ENCODE measurements around the gene ABCA10.
"Not testable (repeated sequence)": the region's sequence is repeated elsewhere in the genome, so short reads cannot be mapped to it uniquely, and the experiment has no call there.

The ABCA10 gene

DNA sequence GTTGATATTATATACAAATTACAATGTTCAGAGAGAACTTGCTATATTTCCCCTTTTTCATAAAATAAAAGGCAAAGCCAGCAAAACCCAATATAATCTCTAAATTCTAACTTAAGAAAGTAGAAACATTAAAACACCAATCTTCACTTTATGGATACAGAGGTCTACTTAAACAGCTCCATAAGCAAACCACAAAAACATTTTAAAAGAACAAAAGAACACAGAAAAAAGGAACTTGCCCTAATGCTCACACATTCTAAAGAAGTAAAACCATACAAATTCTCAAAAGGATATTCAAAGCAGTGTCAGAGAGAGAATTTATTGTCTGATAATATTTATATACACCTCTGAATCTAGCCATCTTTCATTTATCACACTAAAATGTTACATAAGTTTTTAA is 606 bp downstream of the ABCA10 start:
- peak; percentile 47 for DNase-seq

DNA sequence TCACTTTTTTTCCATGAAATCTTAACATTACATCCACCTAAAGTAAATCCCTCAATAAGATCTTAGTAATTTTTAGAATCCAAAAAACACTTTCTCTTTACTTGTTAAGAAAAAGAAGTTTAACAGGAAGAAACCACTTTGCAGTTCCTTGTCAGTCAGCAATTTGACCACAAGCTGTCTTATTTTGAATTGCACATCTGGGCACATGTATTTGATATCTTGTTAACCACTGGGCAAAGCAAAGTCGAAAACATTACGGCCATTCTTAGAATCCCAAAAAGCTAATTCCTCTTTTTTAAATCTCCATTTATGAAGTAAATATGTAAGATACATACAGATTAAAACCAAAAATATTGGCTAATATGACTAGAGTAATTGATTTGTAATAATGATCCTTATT is 1.1 kb downstream of the ABCA10 start:
- peak; percentile 84 for DNase-seq

DNA sequence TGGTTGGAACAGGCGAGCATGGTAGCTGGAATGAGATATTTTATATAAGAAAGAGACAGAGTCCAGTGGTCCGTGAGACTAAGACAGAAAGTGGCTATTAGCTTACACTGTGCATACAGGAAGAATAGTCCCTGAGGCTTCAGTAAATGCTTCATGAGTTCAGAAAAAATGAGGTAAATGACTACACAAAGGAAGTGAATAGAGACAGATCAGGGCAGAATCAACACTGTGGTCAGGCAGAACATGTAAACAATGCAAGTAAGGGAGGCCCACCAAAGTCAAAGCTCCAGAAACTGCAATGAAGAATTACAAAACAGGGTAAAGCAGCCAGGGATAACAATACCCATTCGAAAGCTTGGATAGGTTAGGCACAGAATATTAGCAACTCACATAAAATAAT is 4.8 kb downstream of the ABCA10 start:
- DNase-seq, result no peak

DNA sequence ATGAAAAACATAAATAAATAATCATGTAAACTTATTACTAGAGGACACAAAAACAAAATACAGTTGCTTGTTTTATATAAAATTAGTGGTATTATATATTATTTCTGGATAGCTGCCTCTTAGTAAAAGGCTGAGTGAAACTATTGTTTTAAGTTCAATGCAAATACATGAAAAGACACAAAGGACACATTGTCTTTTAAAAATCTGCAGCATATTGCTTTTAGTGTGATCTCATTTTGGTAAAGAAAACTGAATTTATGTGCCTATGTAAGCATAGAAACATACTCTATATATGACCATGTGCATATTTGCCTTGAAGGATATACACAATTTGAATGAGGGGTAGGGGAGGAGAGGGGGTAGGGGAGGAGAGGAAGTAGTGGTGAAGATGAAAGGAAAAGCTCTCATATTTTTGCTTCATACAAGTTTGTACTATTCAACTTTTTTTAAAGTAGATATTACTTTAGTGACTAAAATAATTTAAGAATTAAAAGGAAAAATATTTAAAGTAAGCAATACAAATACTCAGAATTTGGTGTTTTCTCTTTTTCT is 5.8 kb downstream of the ABCA10 start:
- no peak for DNase-seq

DNA sequence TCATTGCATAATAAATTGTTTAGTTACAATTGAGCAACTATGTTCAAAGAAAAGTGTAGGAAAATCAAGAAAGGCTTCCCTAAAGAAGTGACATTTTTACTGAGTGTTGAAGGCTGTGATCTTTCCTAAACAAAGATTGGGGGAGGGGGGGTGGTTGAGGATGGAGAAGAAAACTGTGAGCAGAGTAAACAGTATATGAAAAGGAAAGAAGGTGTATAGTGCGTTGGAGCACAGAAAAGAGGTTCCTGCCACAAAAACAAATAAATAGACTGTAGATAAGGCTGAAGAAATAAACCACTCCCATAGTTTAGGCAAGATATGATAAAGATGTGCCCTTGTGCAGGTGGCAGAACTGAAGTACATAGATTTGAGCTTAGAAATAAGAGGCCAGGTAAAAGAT is 8.5 kb downstream of the ABCA10 start:
- DNase-seq, result no peak

DNA sequence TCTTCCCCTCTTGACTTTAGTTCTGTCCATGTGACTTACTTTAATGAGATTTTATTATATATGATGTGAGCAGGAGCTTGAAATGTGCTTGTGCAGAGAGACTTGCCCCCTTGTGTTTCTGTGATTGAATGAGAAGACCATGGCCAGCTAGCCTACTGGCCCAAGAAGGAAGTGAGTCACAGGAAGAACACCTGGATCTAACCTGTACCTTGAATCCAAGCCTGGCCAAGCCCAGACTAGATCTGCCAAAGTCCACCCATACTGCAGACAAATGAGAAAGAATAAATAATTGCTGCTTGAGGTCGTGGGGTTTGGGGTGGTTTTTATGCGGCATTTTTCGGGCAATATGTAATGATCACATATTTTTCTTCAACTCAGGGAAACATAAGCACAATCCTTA is 9.6 kb downstream of the ABCA10 start:
- DNase-seq, result no peak

DNA sequence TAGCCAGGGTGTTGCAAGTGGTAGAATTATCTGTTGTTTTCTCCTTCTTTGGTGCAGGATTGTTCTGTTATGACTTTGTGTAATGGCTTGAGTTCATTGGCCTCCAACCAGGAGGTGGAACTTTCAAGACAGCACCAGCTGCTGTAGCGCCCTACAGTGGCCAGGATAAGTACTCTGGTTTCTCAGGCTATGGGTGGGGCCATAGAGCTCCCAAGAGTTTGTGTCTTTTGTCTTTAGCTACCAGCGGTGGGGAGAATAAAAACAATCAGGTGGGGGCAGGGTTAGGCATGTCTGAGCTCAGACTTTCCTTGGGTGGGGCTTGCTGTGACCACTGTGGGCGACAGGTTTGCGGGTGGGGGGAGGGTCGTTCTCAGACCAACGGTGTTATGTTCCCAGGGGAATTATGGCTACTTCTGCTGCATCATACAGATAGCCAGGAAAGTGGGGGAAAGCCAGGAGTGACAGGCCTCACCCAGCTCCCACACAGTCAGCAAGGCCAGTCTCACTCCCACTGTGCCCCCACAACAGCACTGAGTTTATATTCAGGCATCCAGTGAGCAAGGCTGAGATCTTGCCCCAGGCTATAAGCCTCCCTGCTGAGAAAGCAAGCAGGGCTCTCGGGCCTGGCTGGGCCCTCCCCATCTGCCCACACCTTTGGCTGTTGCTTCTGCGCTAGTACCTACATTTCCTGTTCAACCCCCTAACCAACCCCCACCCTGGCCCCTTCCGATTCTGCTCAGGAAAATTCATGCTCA is 15.4 kb downstream of the ABCA10 start:
- no peak for DNase-seq

DNA sequence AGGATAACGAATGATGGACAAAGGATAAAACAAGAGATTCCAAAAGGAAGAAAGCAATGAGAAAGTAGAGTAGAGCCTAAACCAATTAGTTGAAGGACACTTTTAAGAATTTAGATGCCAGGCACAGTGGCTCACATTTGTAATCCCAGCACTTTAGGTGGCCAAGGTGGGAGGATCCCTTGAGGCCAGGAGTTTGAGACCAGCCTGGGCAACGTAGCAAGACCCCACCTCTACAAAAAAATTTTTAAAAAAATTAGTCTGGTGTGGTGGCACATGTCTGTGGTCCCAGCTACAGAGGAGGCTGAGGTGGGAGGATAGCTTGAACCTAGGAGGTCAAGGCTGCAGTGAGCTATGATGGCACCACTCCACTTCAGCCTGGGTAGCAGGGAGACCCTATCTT is 20.0 kb downstream of the ABCA10 start:
- no peak for DNase-seq

DNA sequence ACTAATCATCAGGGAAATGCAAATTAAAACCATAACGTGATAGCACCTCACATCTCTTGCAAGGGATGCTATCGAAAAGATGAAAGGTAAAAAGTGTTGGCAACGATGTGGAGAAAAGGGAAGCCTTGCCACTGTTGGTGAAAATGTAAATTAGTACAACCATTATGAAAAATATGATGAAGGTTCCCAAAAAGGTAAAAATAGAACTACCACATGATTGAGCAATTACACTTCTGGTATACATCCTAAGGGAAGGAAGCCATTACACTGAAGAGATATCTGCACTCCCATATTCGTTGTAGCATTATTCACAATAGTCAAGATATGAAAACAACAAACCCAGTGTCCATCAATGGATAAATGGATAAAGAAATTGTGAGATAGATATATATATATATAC is 21.5 kb downstream of the ABCA10 start:
- DNase-seq, result no peak

DNA sequence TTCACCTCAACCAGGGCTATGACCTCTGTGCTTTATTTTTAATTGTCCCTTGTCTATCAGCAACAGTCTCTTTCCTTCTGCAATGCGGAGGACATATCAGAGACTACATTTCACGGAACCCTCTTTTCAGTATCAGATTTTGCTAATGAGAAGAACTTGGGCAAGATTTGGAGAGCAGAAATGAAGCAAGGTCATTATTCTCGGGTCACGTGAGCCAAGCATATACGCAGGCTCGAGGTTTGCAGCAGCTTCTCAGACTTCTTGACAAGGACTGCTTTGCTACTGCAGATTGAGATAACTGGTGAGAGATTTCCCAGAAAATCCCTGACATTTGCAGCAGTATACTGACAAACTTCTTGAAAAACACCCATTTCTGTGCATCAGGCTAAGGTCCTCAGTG is 30.4 kb downstream of the ABCA10 start:
- no peak for DNase-seq

DNA sequence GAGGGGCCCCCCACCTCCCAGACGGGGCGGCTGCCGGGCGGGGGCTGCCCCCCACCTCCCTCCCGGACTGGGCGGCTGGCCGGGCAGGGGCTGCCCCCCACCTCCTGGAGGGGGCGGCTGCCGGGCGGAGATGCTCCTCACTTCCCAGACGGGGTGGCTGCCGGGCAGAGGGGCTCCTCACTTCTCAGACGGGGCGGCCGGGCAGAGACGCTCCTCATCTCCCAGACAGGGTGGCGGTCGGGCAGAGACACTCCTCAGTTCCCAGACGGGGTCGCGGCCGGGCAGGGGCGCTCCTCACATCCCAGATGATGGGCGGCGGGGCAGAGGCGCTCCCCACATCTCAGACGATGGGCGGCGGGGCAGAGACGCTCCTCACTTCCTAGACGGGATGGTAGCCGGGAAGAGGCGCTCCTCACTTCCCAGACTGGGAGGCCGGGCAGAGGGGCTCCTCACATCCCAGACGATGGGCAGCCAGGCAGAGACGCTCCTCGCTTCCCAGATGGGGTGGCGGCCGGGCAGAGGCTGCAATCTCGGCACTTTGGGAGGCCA is 32.4 kb downstream of the ABCA10 start:
- not testable (repeated sequence) for DNase-seq

DNA sequence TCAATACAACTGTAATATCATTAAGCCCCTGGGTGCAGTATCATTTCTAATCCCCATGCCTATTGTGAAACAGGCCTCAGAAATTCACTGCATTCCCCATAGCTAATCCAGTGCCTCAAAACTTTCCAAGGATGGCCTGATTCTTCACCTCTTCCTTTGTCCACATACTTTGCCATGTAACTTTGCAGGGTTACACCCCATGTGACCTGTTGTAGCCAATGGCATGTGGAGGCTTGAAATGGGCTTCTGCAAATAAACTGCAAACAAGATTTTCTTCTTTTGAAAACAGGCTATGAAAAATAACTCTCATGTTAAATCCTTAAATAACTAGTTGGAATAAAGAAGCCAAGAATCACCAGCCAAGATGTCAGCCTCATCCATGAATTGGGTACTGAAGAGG is 35.9 kb downstream of the ABCA10 start:
- DNase-seq, result no peak

DNA sequence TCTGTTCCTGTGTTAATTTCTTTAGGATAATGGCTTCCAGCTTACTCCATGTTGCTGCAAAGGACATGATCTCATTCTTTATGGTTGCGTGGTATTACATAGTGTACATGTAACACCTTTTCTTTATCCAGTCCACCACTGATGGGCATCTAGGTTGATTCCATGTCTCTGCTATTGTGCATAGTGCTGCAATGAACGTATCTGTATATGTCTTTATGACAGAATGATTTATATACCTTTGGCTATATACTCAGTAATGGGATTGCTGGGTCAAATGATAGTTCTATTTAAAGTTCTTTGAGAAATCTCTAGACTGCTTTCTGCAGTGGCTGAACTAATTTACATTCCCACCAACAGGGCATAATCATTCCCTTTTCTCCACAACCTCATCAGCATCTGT is 39.8 kb downstream of the ABCA10 start:
- DNase-seq, result no peak

DNA sequence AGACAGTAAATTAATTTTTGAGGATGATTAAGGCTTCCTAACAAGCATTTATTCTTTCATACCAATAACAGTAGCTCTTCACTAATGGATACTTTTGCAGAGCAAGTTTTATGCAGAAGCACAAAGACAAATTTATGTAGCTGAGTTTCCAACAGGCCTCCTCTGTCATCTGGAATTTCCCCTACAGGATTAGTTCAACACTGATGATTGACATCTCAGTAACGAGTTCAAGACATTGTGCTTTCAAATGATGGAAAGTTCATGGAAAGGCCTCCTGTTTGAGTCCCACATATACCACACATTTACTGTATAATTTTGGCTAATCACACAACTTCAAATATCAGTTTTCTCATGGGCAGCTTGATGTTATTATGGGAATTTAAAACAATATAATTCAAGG is 40.6 kb downstream of the ABCA10 start:
- no peak for DNase-seq

DNA sequence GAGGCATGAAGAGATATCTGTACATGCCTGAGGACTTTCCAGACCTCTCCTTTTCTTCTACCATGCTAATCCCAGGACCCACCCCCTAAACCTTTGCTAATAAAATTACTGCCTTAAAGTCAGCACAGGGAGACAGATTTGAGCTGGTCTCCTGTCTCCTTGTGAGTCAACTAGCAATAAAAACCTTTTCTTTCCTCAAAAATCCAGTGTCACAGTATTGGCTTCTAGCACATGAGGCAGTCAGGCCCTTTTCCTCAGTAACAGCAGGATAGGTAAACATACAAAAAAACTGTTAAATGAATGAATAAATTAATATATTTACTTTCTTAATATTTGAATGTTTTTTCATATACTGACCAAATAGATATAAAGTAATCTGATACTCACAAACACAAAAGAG is 41.3 kb downstream of the ABCA10 start:
- no peak for DNase-seq

DNA sequence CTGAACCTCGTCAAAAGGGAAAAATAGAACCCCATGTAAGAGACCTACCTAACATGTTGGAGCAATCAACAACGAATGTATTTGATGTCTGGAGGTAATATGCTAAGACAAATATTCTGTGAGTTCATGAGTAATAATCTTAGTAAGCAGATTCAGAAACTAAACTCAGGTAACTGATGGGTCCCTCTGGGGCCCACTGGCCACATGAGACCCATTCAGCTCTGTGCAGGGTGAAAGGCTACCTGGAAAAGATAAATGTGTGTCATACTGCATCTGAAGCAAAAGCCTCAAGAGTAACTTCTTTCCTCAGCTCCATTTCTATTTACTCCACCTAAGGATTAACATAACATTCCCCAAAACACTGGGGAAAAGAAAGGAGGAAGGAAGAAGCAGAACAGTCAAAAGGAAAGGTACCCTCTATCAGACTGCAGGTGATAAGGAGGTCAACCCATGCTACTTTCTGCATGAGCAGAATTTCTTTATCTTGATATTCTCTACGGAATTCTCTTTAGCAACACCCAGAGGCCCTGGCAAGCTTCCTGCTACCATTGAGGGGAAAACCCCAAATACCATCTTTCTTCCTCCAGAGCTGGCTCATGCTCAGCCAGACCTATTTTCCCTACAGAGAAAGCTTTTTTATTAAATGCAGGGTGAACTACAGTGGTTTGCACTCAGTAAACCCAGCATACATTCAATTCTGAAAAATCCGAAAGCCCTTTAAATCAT is 49.2 kb downstream of the ABCA10 start:
- peak; percentile 24 for DNase-seq

DNA sequence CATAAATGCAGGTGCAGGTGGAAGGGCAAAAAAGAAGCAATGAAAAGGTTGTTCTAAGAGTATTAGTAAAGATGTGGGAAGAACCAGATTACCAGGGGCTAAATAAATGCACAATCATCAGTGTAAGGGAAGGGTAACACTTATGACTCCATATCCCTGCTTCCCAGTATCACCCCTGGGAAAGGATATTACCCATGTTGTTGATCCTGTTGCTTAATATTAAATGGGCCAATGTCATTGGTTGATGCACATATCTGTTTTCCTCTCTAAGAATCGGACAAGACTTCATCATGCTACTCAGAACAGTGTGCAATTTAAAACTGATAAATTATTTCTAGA is 52.2 kb downstream of the ABCA10 start:
- no peak for DNase-seq

DNA sequence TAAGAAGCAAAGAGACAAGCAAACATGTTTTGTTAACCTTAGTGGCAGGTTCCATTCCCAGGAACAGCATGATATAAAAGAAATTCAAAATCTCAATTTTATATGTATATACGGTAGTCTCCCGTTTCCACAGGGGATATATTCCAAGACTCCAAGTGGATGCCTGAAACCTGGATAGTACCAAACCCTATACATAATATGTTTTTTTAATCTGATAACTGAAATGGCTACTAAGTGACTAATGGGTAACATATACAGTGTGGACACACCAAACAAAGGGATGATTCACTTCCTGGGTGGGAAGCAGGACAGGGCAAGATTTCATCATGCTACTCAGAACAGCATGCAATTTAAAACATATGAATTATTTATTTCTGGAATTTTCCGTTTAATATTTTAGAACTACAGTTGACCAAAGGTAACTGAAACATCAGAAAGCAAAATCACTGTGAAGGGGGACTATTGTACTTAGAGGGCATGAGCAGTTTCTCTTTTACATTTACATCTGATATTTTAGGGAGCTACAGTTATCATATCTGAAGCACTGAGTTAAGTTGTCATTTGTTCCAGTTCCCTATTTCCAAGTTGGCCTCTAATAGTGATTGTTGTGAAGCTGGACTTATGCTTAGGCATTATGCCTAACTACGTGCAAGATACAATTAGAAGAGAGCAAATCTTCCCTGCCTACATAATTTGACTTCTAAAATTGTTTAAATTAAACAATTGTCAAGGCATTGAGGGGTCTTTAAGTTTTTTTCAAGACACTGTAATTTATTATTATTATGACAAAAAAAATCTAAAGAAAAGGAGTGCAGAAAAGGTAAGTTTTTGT is 52.8 kb downstream of the ABCA10 start:
- DNase-seq, result peak; percentile 15

DNA sequence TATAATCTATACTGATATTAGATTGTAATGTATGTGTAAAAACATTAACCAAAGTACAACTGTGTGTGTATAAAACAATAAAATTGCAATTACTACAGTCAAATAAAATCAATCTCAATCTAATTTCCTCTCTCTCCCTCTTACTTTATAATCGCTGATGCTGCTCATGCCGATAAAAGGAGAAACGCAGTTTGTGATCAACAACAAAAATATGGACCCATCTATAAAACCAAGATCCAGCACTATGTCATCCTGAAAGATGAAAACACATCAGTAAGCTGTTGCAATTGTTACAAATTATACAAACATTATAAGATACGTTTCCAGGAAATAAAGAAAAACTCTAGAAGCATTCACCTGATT is 53.4 kb downstream of the ABCA10 start:
- DNase-seq, result no peak

DNA sequence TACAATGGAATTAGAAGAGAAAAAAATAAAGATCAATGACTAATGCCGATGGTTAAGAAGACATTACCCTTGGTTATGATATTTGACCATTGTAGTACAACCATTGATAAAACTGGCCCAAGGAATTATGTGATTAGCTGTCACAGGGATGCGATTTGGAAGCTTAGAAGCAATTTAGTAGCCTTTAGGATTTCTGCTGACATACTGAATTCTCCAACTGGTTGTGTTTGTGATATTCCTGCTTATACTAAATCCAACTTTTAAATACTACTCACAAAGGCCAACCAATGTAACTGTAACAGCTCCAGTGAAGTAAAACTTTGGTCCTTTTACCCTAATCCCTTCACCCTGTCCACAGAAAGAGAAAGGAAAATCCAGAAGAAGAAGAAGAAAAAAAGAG is 55.5 kb downstream of the ABCA10 start:
- DNase-seq, result no peak

DNA sequence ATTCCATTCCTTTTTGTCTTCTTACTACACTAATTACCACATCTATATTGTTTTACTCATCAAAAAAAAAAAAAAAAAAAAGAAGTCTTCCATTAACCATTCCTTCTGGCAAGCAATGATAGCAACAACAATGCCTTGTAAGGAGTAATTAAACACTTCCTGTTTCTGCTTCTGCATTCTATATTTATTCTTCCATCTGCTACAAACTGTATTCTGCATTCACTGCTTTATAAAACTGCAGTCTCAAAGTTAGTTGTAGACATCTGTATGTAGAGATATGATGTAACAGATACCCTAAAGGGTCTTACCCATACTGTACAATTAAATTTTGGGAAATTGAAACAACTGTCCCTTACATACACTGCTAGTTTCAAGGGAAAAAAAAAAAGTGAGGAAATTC is 58.2 kb downstream of the ABCA10 start:
- DNase-seq, result peak; percentile 81

DNA sequence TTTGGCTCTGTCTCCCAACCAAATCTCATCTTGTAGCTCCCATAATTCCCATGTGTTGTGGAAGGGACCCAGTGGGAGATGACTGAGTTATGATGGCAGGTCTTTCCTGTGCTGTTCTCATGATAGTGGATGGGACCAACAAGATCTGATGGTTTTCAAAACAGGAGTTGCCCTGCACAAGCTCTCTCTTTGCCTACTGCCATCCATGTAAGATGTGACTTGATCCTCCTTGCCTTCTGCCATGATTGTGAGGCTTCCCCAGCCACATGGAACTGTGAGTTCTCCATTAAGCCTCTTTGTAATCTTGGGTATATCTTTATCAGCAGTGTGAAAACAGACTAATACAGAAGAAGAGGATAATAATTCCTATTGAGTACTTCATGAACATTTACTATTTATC is 60.0 kb downstream of the ABCA10 start:
- not testable (repeated sequence) for DNase-seq

DNA sequence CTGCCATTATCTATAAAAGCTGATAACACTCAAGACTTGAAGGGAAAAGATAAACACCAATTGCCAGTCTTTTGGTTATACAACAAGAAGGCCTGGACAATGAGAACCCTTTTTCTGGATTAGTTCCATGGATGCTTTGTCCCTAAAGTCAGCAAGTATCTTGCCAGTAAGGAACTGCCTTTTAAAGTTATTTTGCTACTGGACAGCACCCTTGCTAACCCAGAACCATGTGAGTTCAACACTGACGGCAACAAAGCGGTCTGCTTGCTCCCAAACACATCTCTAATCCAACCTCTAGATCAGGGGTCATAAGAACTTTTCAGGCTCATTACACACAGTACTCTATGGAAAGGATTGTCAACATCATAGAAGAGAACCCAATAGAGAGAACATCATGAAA is 61.7 kb downstream of the ABCA10 start:
- no peak for DNase-seq

Measured in hematopoietic multipotent progenitor cell treated with erythropoietin and hydrocortisone succinate and interleukin-3 and kit ligand, for 4 days (in vitro differentiated cells).